ENCODE measurements around the gene STN1. TPM values are rescaled to one million over a fixed set of nuclear protein-coding genes. Genes with fewer than 3 reads are reported as not detected.

STN1 gene
- total RNA-seq, 1 donor from 2014 or later = 21.5 TPM

- no peak overlapping the region for H3K27ac Mint-ChIP-seq (ENCODE audit: unreplicated experiment)
- TF ChIP-seq, protein P1, sequence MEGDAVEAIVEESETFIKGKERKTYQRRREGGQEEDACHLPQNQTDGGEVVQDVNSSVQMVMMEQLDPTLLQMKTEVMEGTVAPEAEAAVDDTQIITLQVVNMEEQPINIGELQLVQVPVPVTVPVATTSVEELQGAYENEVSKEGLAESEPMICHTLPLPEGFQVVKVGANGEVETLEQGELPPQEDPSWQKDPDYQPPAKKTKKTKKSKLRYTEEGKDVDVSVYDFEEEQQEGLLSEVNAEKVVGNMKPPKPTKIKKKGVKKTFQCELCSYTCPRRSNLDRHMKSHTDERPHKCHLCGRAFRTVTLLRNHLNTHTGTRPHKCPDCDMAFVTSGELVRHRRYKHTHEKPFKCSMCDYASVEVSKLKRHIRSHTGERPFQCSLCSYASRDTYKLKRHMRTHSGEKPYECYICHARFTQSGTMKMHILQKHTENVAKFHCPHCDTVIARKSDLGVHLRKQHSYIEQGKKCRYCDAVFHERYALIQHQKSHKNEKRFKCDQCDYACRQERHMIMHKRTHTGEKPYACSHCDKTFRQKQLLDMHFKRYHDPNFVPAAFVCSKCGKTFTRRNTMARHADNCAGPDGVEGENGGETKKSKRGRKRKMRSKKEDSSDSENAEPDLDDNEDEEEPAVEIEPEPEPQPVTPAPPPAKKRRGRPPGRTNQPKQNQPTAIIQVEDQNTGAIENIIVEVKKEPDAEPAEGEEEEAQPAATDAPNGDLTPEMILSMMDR (IDR thresholded peaks at IDR 0.05) = no peak
These were observed 18.7 kb downstream of the STN1 start for GRCh38 chr10:103899312-103899711.

GRCh38 chr10:103897241-103897774 is 20.7 kb downstream of the STN1 start:
- TF ChIP-seq, protein P1 (IDR thresholded peaks at IDR 0.05) = no peak
- H3K27ac Mint-ChIP-seq (ENCODE audit: unreplicated experiment) = peak overlapping the region; percentile 66
- peaks cover 20% of the 10 kb centered on the region for H3K36me3 Mint-ChIP-seq (ENCODE audit: unreplicated experiment)
- H3K4me1 Mint-ChIP-seq (ENCODE audit: unreplicated experiment) = peaks cover 71% of the 10 kb centered on the region
- no peaks in the 10 kb centered on the region for H3K27me3 Mint-ChIP-seq (ENCODE audit: unreplicated experiment)
- H3K4me3 Mint-ChIP-seq (ENCODE audit: unreplicated experiment) = no peak overlapping the region
- no peak for DNase-seq (ENCODE audit: extremely low spot score, unreplicated experiment)
- H3K9me3 Mint-ChIP-seq (ENCODE audit: unreplicated experiment) = no peaks in the 10 kb centered on the region

More at GRCh38 chr10:103899312-103899711, 18.7 kb downstream of the STN1 start:
- no peak for DNase-seq (ENCODE audit: extremely low spot score, unreplicated experiment)
- Mint-ChIP-seq H3K9me3 (ENCODE audit: unreplicated experiment) (no peaks in the 10 kb centered on the region), H3K27me3 (ENCODE audit: unreplicated experiment) (no peaks in the 10 kb centered on the region), H3K4me1 (ENCODE audit: unreplicated experiment) (peaks cover 59% of the 10 kb centered on the region), H3K4me3 (ENCODE audit: unreplicated experiment) (no peak overlapping the region), H3K36me3 (ENCODE audit: unreplicated experiment) (peaks cover 28% of the 10 kb centered on the region)

GRCh38 chr10:103896225-103896624 is 21.8 kb downstream of the STN1 start:
- no peaks in the 10 kb centered on the region for H3K9me3 Mint-ChIP-seq (ENCODE audit: unreplicated experiment)
- DNase-seq (ENCODE audit: extremely low spot score, unreplicated experiment) = no peak
- TF ChIP-seq, protein P1 (IDR thresholded peaks at IDR 0.05) = no peak
- H3K27me3 Mint-ChIP-seq (ENCODE audit: unreplicated experiment) = no peaks in the 10 kb centered on the region
- H3K4me1 Mint-ChIP-seq (ENCODE audit: unreplicated experiment) = peaks cover 71% of the 10 kb centered on the region
- H3K27ac Mint-ChIP-seq (ENCODE audit: unreplicated experiment) = peak overlapping the region; percentile 90
- H3K4me3 Mint-ChIP-seq (ENCODE audit: unreplicated experiment) = no peak overlapping the region
- H3K36me3 Mint-ChIP-seq (ENCODE audit: unreplicated experiment) = peaks cover 27% of the 10 kb centered on the region

GRCh38 chr10:103895411-103896186 is 22.4 kb downstream of the STN1 start:
- Mint-ChIP-seq H3K4me1 (ENCODE audit: unreplicated experiment) (peaks cover 69% of the 10 kb centered on the region), H3K4me3 (ENCODE audit: unreplicated experiment) (no peak overlapping the region), H3K27ac (ENCODE audit: unreplicated experiment) (peak overlapping the region; percentile 90), H3K27me3 (ENCODE audit: unreplicated experiment) (no peaks in the 10 kb centered on the region), H3K9me3 (ENCODE audit: unreplicated experiment) (no peaks in the 10 kb centered on the region), H3K36me3 (ENCODE audit: unreplicated experiment) (peaks cover 32% of the 10 kb centered on the region)
- TF ChIP-seq, protein P1 (IDR thresholded peaks at IDR 0.05) = no peak
- DNase-seq (ENCODE audit: extremely low spot score, unreplicated experiment) = no peak

DNA sequence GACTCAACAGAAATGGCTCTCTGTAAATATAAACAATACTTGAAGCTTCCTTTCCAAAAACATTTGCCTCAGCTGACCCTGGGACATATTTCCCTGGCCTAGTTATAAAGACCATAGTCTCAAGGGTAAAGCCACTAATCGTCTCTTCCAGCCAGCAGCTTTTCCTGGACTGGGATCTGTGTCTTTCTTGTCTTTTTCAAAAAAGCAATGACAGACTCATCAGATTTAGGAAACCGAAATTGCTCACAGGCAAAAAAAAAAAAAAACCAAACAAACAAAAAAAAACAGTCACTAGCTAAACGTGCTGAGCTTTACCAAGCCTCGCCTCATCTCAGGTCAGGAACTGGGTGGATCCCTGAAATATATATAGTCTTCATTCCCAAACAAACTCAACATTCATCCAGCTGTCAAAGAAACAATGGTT is 23.5 kb downstream of the STN1 start:
- no peaks in the 10 kb centered on the region for H3K27me3 Mint-ChIP-seq (ENCODE audit: unreplicated experiment)

More for the DNA sequence above, 23.5 kb downstream of the STN1 start:
- peaks cover 27% of the 10 kb centered on the region for H3K36me3 Mint-ChIP-seq (ENCODE audit: unreplicated experiment)
- no peak for DNase-seq (ENCODE audit: extremely low spot score, unreplicated experiment)
- H3K9me3 Mint-ChIP-seq (ENCODE audit: unreplicated experiment) = no peaks in the 10 kb centered on the region
- H3K27ac Mint-ChIP-seq (ENCODE audit: unreplicated experiment) = peak overlapping the region; percentile 90
- TF ChIP-seq, protein P1 (IDR thresholded peaks at IDR 0.05) = no peak
- peak overlapping the region; percentile 43 for H3K4me3 Mint-ChIP-seq (ENCODE audit: unreplicated experiment)
- peaks cover 61% of the 10 kb centered on the region for H3K4me1 Mint-ChIP-seq (ENCODE audit: unreplicated experiment)

All from osteocyte (in vitro differentiated cells).